ENCODE measurements around the gene H19.

H19 gene

GRCh38 chr11:1997755-1998154 is at the start of gene H19:
Gene H19, minus strand, starts transcription at chr11:1997842.
- no peak for DNase-seq

GRCh38 chr11:2041963-2042362 is 44.3 kb upstream of the H19 start:
- no peak for DNase-seq

DNA sequence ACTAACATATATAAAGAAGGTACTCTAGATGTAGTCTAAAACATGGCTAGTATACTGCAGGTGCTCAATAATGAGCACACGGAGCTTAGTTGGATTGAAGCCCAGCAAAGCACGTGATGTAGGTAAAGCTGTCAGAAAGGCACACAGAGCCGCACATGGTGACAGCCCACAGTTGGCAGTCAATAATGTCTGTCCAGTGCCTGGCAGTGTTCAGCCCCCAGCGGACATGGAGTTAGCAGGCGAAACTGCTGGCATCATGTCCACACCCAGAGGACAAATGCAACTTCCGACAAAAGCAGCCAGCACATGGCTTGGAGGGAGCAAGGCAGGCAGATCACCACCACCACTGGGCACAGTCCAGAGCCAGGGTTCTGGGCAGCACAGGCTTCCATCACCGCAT is 43.5 kb upstream of the H19 start:
- DNase-seq, result no peak

- no peak for DNase-seq
These were observed 41.6 kb upstream of the H19 start for GRCh38 chr11:2039198-2039759.

- DNase-seq, result no peak
These were observed 39.3 kb upstream of the H19 start for GRCh38 chr11:2036863-2037486.

DNA sequence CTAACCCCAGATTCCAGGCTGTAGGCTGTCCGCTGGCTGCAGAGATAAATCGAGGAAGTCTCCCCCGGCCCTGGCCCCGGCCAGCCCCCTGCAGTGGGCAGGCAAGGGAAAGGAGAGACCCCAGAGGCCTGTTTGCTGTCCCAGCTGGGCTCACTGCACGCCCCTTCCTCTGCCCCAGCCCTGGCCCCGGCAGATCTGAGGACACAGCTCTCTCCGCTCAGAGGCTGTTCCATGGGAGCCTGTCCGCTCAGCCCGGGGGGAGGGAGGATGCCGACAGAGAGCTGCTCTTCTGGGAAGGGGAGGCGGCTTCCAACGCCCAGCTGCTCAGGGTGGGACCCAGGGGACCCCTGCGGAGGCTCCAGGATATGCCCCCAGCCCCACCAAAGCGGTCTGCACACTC is 37.7 kb upstream of the H19 start:
- no peak for DNase-seq

- no peak for DNase-seq
These were observed 33.4 kb upstream of the H19 start for GRCh38 chr11:2031058-2031457.

DNA sequence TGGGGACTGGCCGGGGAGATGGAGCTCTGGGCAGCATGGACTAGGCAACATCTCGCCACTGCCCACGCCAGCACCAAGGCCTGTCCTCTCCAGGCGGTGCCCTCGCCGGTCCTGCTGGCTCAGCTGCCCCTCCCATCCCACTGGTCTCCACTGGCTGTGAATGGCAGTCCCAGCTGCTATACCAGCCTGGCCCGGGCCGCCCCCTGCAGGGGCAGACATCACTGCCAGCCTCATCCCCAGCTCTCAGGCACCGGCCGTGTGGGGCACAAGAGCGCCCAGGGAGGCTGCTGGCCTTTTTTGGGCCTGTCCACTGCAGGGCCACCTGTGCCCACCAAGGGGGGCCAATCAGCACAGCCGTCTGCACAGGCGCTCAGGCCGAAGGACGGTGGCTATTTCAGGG is 30.1 kb upstream of the H19 start:
- no peak for DNase-seq

GRCh38 chr11:2015025-2015424 is 17.4 kb upstream of the H19 start:
- DNase-seq, result no peak

- no peak for DNase-seq
These were observed 14.8 kb upstream of the H19 start for GRCh38 chr11:2012440-2012839.

GRCh38 chr11:2004466-2004865 is 6.8 kb upstream of the H19 start:
- DNase-seq, result no peak

DNA sequence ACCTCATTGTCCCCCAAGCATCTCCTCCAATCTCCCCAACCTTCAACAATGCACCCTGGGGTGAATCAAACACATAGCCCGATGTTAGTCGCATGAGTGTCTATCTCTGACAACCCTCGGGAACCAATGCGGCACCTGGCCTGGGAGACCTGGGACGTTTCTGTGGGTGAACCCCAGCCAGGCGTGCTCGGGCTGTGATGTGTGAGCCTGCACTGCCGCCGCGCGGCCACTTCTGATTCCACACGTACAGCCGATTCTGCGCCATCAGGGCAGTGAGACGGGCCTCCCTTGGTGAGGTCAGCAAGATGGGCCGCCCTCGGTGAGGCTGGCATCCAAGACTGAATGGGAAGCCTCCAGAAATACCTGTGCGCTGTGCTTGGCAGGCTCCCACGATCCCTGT is 5.2 kb upstream of the H19 start:
- no peak for DNase-seq

DNA sequence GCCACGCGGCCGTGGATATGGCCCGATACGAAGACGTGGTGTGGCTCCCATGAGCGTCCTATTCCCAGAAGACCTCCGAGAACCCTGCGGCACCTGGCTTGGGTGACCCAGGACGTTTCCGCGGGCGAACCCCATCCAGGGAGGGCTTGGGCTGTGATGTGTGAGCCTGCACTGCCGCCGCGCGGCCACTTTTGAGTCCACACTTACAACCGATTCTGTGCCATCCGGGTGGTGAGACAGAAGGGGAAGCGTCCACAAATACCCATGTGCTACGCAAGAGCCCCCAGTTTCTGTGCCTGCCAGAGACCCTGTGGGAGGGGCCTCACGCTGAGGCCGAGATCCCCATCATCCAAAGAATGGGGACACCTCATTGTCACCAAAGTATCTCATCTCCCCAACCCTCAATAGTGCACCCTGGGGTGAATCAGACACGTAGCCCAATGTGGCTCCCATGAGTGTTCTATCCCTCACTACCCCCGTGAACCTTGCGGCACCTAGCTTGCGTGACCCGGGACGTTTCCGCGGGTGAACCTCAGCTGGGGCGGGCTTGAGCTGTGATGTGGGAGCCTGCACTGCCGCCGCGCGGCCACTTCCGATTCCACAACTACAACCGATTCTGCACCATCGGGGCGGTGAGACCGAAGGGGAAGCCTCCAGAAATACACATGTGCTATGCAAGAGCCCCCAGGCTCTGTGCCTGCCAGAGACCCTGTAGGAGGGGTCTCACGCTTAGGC is 4.6 kb upstream of the H19 start:
- no peak for DNase-seq

- no peak for DNase-seq
These were observed 1.2 kb upstream of the H19 start for GRCh38 chr11:1998861-1999260.

GRCh38 chr11:1998290-1998689 is 648 bp upstream of the H19 start:
- no peak for DNase-seq

GRCh38 chr11:1994121-1994520 is 3.5 kb downstream of the H19 start:
- DNase-seq, result no peak

DNA sequence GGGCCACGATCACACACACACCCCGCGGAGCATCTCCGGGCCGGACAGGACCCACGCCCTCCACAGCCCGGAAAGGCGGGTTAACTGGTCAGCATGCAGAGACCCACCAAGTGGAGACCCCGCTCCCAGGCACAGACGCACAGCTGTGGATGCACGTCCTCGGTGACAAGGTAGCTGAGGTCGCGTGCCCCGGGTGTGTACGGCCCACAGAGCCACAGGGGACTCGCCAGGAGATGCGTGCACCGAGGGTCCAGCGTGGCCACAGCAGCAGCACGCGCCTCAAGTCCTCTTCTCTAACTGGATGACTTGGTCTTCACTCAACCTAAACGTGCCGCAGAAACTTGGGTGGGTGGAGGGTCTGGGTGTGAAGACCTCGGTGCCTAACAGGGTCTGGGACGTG is 5.5 kb downstream of the H19 start:
- no peak for DNase-seq

GRCh38 chr11:1990872-1991578 is 6.6 kb downstream of the H19 start:
- no peak for DNase-seq

- DNase-seq, result no peak
These were observed 7.7 kb downstream of the H19 start for GRCh38 chr11:1989953-1990352.

DNA sequence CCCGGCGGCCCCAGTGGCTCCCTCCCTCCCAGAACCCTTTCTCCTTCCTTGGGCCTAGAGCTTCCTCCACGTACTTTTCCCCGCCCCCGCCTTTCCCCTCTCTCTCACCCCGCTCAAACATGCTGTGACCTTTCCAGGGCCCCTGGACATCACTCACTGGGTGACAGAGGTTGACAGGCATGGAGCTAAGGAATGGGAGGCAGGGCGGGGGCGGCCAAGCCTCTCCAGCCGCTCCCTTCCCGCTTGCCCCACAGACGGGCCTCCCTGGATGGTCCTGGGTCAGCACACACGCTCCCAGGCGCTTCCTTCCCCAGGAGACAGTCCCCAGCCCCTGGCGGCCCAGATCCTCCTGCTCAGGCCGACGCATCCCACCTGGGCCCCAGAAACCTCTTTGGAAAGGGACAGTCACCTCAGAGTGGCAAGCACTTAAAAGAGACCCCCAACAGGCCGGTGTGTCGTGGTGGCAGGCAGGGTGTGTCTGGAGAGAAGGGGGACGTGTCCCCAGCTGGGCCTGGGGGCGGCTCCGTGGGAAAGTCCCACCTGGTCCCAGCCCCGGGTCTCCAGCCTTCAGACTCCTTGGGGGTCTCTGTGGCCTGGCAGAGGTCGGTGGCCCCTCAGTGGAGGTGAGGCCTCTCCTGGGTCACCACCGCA is 8.8 kb downstream of the H19 start:
- no peak for DNase-seq

- no peak for DNase-seq
These were observed 9.5 kb downstream of the H19 start for GRCh38 chr11:1988174-1988573.

GRCh38 chr11:1987024-1987423 is 10.6 kb downstream of the H19 start:
- DNase-seq, result no peak

DNA sequence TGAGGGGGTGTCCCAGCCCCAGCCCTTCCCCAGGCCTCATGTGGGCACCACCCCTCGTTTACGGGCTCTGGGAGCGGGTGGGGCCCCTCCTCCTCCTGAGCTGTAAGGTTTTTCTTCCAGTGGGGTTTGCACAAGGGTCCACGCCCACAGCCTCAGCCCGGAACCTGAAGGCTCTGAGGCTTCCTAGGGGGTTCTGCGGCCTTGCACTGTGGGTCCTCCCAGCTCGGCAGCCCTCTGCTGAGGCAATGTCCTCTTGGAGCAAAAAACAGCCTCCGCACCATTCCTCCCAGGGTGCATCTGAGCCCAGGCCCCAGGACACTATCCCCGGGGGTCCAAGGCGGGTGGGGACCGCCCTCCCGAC is 14.1 kb downstream of the H19 start:
- no peak for DNase-seq

All from hematopoietic multipotent progenitor cell treated with erythropoietin and hydrocortisone succinate and interleukin-3 and kit ligand, for 8 days (in vitro differentiated cells).